Activated T-helper 1 cell treated with anti-CD3 and anti-CD28 coated beads, Interleukin-12 subunit alpha, Interleukin-12 subunit beta, Interleukin-2, Interleukin-4 antibody, amounts not matched to agents 30 ng/mL and 10 ng/mL and 1 ng/mL, durations not matched to agents 14 hours and 24 hours and 36 hours (primary cell): ENCODE measurements around the gene CEND1. TPM values are rescaled to one million over a fixed set of nuclear protein-coding genes. Genes with fewer than 3 reads are reported as not detected.

Experiments used
- total RNA-seq: library from RNA; stranded (reverse); gene quantifications from 2 replicates; pipeline ENCODE4 v1.2.3, GENCODE V29; 2022

Gene CEND1
- total RNA-seq, 1 donor from 2014 or later: 7.1 TPM

Other genes starting within 250 kb of the CEND1 start
- 0.47 and 0.64 TPM in 2 replicates for gene LMNTD2, start 229.4 kb downstream of the CEND1 start, total RNA-seq
- gene RASSF7, start 229.1 kb downstream of the CEND1 start, total RNA-seq: 15.9 and 19.8 TPM in 2 replicates
- 58.6 and 59.8 TPM in 2 replicates for gene PHRF1, start 213.6 kb downstream of the CEND1 start, total RNA-seq
- gene IRF7, start 174.1 kb downstream of the CEND1 start, total RNA-seq: 56.6 and 63.1 TPM in 2 replicates
- not detected in 2 replicates for gene CDHR5, start 165.1 kb downstream of the CEND1 start, total RNA-seq
- gene SCT, start 162.9 kb downstream of the CEND1 start, total RNA-seq: not detected in 2 replicates
- gene DRD4, start 152.8 kb downstream of the CEND1 start, total RNA-seq: 0.34 and 0.47 TPM in 2 replicates
- 72.2 and 72.7 TPM in 2 replicates for gene DEAF1, start 94.9 kb downstream of the CEND1 start, total RNA-seq
- 14.2 and 14.7 TPM in 2 replicates for gene TMEM80, start 94.3 kb downstream of the CEND1 start, total RNA-seq
- gene EPS8L2, start 83.9 kb downstream of the CEND1 start, total RNA-seq: 16.8 and 20.2 TPM in 2 replicates
- gene TALDO1, start 42.6 kb downstream of the CEND1 start, total RNA-seq: 269 and 283 TPM in 2 replicates
- gene GATD1, start 12.6 kb downstream of the CEND1 start, total RNA-seq: 70.4 and 81.7 TPM in 2 replicates
- 87.6 and 92.0 TPM in 2 replicates for gene SLC25A22, start 8.2 kb upstream of the CEND1 start, total RNA-seq
- gene PIDD1, start 15.1 kb upstream of the CEND1 start, total RNA-seq: 25.2 and 27.9 TPM in 2 replicates
- gene RPLP2, start 19.9 kb upstream of the CEND1 start, total RNA-seq: 2,072 and 2,148 TPM in 2 replicates
- 63.3 and 64.0 TPM in 2 replicates for gene PNPLA2, start 28.8 kb upstream of the CEND1 start, total RNA-seq
- 1.1 and 1.3 TPM in 2 replicates for gene CRACR2B, start 37.8 kb upstream of the CEND1 start, total RNA-seq
- gene CD151, start 42.9 kb upstream of the CEND1 start, total RNA-seq: 80.6 and 82.3 TPM in 2 replicates
- 114 and 126 TPM in 2 replicates for gene POLR2L, start 52.4 kb upstream of the CEND1 start, total RNA-seq
- gene TSPAN4, start 52.8 kb upstream of the CEND1 start, total RNA-seq: 12.8 and 13.9 TPM in 2 replicates
- 108 and 110 TPM in 2 replicates for gene CHID1, start 120.7 kb upstream of the CEND1 start, total RNA-seq
- 49.7 and 60.4 TPM in 2 replicates for gene AP2A2, start 135.8 kb upstream of the CEND1 start, total RNA-seq
- gene MUC6, start 246.6 kb upstream of the CEND1 start, total RNA-seq: not detected in 2 replicates